HFF-Myc (cell line): Measurements from ENCODE around the gene PHLPP1.

Experiments used
- DNase-seq: peaks from one replicate; pipeline ENCODE4 v3.0.0-alpha.2; 2011; ENCODE audit warnings: low read depth; ENCODE audit errors: extremely low read depth
- H3K4me3 ChIP-seq: replicated peaks from 2 replicates; pipeline ENCODE4 v1.5.1; 2011; ENCODE audit warnings: low read depth, mild to moderate bottlenecking, control low read depth, low read length
- TF ChIP-seq, protein P1 (sequence below): IDR thresholded peaks from 2 replicates; pipeline ENCODE4 v1.5.1; 2012; ENCODE audit warnings: mild to moderate bottlenecking, low read depth, low read length, control low read depth; ENCODE audit errors: missing control alignments

PHLPP1 gene

DNA sequence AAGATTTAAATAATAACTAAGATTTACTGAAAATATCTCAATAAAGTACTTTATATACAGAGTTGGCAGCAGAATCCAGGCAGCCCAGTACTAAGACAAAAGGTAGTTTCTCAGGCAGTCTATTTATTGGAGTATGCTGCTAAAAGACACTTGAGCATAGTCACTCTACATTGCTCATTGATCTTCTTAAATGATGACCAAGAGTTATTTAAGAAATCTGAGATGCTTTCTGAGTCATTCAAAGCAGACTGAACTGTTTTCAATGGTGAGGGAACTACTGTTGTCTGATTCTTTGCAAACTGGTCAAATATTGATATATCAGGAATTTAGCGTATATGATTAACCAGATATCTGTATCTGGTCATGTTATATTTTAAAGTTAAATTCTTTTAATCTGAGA is 133.6 kb downstream of the PHLPP1 start:
- H3K4me3 ChIP-seq = no peak overlapping the region
- TF ChIP-seq, protein P1, sequence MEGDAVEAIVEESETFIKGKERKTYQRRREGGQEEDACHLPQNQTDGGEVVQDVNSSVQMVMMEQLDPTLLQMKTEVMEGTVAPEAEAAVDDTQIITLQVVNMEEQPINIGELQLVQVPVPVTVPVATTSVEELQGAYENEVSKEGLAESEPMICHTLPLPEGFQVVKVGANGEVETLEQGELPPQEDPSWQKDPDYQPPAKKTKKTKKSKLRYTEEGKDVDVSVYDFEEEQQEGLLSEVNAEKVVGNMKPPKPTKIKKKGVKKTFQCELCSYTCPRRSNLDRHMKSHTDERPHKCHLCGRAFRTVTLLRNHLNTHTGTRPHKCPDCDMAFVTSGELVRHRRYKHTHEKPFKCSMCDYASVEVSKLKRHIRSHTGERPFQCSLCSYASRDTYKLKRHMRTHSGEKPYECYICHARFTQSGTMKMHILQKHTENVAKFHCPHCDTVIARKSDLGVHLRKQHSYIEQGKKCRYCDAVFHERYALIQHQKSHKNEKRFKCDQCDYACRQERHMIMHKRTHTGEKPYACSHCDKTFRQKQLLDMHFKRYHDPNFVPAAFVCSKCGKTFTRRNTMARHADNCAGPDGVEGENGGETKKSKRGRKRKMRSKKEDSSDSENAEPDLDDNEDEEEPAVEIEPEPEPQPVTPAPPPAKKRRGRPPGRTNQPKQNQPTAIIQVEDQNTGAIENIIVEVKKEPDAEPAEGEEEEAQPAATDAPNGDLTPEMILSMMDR = no peak
- DNase-seq = no peak

DNA sequence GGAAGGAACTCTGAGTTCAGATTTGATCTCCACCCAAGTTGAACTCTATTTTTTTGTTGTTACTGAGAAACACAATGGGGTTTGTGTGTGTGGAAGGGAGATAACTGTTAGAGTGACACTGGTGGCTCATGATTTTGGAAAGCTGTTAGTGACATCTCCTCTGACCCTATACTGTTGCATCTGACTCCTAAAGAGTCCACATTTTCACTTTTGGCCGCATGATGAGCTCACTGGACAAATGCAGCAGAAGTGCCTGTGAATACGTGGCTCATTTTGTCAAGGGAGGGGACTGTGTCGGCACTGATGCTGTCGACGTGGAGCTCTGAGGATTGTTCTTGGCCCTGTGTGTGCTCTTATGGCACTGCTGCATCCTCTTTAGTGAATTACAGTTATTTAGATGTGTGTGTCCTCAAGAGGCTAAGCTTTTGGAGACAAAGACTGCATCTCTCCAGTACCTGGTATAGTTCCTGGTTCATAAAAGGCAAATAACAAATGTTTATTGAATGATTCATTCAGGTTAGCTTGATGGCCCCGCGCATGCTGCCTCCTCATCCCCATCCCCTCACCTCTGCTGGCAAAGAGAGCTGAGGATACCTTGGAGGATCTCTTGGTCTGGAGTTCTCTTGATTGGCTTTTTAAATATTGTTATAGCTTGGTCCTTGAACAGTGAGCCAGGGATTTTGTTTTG is 135.4 kb downstream of the PHLPP1 start:
- TF ChIP-seq, protein P1 = no peak
- no peak for DNase-seq
- no peak overlapping the region for H3K4me3 ChIP-seq

DNA sequence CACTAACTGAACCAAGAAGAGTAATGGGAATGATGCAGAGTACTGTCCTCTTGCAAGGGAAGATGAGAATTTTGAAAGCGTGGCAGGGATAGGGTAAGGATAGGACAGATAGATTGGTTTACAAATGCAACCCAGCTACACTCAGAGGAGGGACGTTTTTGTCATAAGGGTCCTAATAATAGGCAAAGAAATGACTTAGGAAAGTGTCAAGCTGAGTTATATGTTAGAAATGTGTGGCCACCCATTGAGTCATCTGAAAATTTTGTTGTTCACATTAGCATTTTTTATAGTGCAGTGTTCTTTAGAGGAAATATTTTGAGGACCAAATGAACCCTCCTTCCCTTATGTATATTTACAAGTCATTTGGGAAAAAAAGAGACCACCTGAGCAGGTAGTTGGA is 137.5 kb downstream of the PHLPP1 start:
- no peak for DNase-seq
- TF ChIP-seq, protein P1 = no peak

DNA sequence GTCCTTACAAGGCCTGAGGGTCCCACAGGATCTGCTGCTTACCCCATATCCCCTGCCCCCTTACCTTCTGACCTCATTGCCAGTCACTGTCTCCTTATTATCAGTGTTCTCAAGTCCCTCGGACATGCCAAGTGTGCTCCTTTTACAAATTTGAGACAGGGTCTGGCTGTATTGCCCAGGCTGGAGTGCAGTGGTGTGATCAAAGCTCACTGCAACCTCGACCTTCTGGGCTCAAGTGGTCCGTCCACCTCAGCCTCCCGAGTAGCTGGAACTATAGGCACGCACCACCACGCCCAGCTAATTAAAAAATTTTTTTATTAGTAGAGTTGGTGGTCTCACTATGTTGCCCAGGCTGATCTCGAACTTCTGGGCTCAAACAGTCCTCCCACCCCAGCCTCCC is 141.0 kb downstream of the PHLPP1 start:
- TF ChIP-seq, protein P1 = no peak

More for the DNA sequence above, 137.5 kb downstream of the PHLPP1 start:
- H3K4me3 ChIP-seq = no peak overlapping the region

DNA sequence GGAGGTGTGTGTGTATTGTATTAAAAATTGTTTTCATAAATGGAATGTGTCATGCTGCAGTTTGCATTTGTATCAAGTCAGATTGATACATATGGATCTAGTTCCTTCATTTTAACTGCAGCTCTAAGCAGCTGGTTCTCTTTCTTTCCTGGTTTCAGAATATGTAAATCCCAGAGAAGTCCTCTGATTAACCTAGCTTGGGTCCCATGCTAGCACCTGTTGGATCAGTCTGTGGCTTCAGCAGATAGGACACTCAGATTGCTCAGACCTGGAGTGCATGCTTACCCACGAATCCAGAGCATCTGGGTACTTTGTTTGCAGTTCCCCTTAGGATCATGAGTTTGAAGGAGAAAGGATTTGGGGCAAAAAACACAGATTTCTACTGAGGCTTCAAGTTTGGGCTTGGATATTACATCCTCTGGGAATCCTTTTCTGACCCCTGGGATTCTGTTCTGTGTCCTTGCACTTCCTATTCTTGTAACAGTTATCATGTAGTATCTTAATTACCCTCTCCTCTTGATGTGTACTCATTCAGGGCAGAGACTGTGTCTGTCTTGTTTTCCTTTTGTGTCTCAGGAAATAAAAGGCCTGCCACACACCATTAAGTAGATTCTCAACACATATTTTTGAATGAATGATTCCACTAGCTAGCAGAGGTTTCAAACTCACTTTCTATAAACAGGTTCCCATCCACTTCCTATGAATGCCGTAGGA is 142.1 kb downstream of the PHLPP1 start:
- H3K4me3 ChIP-seq = no peak overlapping the region
- TF ChIP-seq, protein P1 = no peak
- no peak for DNase-seq

More for the DNA sequence above, 141.0 kb downstream of the PHLPP1 start:
- H3K4me3 ChIP-seq = no peak overlapping the region
- DNase-seq = no peak

DNA sequence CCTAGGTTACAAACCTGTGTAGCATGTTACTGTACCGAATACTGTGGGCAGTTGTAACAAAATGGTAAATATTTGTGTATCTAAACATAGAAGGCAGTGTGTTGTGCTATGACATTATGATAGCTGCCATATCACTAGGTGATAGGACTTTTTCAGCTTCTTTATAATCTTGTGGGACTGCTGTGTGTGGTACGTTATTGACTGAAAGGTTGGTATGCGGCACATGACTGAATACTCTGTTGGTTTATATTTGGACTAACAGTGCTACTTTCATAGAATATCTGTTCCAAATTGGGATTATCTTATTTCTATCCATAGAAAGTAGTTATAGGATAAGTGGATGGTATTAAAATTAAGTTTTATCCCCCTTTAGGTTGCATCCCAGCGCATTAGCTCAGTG is 144.7 kb downstream of the PHLPP1 start:
- DNase-seq = no peak
- H3K4me3 ChIP-seq = no peak overlapping the region
- TF ChIP-seq, protein P1 = no peak
